LHCN-M2 (cell line): ENCODE data around the gene ANKH. TPM values are rescaled to one million over a fixed set of nuclear protein-coding genes. Genes with fewer than 3 reads are reported as not detected.
"Not testable (repeated sequence)": the region's sequence is repeated elsewhere in the genome, so short reads cannot be mapped to it uniquely, and the experiment has no call there.

Experiments
- DNase-seq: peaks from one replicate; pipeline ENCODE4 v3.0.0-alpha.2; 2012; ENCODE audit warnings: low read depth
- total RNA-seq: library from RNA; depleted of rRNA; stranded (reverse); fragments of >200 nt; gene quantifications from 2 replicates; pipeline ENCODE4 v1.2.3, GENCODE V29; 2014

ANKH gene
- total RNA-seq, 1 experiment from 2014 or later, result 27.3 TPM

DNA sequence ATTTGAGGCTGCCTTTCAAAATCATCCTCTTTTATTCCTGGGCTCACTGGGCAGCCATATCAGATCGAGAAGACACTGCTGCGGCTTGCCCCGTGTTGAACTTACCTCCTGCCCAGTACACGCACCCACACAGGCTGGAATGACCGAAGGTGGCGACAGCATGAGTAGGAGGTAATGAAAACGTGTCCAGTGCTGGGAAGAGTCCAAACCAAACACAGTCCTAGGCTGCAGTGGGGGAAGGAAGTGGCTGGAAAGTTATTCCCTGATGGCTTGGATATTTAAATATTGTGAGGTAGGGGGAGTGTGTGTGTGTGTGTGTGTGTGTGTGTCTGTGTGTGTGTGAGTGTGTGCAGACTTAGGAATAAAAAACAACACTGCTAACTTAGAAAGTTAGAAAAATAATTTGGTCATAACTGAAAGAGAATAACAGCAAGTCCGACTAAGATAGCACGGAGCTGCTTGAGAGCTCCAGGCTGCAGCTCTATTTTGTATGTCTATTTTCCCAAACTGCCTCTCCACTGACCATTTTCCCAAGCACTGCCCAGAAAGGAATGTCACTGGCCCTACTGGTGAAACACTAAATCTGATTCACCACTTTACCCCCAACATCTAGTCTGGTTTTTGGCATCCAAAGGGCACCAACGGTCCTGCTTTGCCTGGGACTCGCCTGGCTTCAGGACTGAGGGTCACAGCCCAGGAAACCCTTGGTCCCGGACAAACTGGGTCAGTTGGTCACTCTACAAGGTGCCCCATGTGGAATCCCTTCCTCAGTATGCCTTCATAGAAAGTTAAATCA lies 41.2 kb downstream of the ANKH start:
- DNase-seq, result no peak

DNA sequence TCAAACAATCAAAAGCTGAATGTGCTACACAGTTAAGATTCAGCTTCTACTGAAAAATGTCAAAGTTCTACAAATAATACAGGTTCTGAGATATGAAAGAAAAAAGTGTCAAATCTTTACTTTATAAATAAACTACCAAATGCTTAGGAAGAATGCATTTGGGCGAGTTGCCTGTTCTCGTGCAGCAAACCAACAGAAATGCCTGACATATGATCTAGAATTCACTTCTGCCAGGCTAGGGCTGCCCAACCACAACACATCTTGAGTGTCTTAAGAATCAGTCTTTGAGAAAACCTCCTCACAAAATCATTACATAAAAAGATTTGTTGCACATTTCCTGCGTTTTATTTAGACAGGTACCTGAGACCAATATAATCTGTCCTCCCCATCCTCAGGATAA lies 42.2 kb downstream of the ANKH start:
- DNase-seq, result no peak

DNA sequence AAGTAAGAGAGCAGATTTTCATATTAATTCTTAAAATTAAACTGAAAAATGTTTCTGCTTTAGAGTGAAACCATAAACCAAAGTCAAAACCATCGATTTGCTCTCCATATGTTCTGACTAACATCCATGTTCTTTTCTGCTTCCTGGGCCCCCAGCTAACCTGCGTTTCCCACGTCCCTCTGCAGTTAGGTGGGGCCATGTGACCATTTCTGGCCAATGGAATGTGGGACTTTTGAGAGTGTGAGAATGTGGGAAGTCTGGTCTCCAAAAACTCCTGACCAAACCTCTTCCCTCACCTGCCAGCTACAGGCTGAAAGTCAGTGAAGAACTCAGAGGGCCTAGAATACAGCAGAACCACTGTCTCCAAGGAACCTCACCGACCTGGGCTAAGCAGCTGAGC lies 44.9 kb downstream of the ANKH start:
- no peak for DNase-seq

GRCh38 chr5:14825977-14826376 lies 45.6 kb downstream of the ANKH start:
- DNase-seq, result no peak

- DNase-seq, result no peak
Observed at GRCh38 chr5:14824499-14824898, 47.1 kb downstream of the ANKH start.

DNA sequence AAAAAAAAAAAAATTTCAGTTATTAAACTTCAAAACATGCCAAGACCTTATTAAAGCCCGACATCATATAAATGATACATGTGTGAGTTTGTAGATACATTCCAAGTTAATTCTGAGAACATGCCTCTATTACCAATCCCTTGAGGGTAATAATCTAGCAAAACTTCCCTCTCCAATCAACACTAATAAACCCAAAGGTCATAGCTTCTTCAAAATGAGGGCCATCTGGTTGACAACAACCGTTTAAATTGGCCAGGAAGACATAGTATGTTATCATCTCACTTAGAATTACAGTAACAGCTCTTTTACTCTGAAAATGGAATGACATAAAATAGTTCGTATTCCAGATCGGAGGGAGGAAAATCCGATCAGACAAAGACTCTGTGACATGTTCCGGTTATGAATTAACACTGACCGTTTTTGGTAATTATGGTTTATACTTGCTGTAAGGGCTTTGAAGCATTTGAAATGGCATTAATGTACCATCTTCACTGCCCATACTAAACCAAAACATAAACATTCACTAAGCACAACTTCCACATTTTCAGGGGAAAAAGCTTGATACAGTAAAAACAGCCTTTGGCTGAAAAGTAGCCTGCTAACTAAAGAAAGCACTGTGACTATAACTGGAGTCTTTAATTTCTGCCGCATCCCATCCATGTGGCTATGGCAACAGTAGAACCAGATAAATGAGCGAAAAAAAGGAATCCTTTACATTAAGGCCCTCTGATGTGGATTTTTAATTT lies 50.3 kb downstream of the ANKH start:
- no peak for DNase-seq

DNA sequence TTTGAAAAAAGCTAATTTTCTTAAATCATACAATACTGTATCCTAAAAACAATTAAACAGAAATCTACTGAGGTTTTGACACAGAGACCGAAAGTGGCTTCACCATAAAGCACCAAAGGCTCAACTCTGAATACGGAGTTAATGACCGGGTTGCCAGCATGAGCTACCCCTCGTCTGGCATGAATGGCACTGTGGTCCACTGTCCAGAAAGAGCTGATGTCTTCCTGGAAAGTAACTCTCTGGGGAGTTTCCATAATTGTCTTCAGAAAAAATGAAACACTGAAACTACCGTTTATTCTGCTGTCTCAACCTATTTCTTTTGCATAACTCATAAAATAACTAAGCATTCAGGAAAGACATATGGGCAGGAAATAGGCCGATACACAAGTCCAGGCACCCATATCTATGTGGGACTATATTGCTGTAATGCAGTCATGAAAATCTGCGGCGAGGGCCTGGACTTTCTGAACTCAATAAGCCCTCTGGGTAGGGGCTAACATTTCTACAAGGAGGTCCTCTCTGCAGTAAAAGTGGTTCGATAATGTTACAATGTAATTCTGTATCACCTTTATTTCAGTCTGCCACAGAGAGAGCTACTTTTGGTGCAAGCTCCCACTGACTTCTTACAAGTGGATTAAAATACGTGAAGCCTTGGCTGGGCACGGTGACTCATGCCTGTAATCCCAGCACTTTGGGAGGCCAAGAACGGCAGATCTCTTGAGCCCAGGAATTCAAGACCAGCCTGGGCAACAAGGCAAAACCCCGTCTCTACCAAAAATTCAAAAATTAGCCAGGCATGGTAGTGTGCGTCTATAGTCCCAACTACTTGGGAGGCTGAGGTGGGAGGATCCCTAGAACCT lies 52.4 kb downstream of the ANKH start:
- peak; percentile 65 for DNase-seq

GRCh38 chr5:14817762-14818136 lies 53.8 kb downstream of the ANKH start:
- DNase-seq, result not testable (repeated sequence)

GRCh38 chr5:14816999-14817761 lies 54.4 kb downstream of the ANKH start:
- DNase-seq, result peak; percentile 96

GRCh38 chr5:14816374-14816998 lies 55.1 kb downstream of the ANKH start:
- peak; percentile 48 for DNase-seq

DNA sequence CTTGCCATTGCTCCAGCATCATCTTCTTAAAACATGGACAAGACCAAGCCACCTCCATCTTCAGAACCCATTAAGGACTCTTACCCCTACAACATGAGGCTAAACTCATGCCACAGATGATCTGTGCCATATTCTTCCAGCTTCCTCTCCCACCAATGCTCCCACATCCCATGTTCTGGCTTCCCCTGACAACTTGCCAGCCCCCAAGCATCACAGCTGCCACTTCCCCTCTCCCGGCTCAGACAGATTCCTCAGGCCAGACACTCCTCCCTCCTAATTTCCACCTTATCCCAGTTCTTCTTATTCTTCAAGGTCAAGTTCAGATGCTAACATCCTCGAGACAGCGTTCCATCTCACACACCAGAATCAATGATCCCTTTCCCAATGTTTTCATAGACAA lies 57.8 kb downstream of the ANKH start:
- no peak for DNase-seq

- DNase-seq, result no peak
Observed at GRCh38 chr5:14812166-14812565, 59.4 kb downstream of the ANKH start.

GRCh38 chr5:14810928-14811572 lies 60.5 kb downstream of the ANKH start:
- DNase-seq, result no peak

- no peak for DNase-seq
Observed at GRCh38 chr5:14810282-14810681, 61.3 kb downstream of the ANKH start.

GRCh38 chr5:14809369-14810155 lies 62.0 kb downstream of the ANKH start:
- peak; percentile 96 for DNase-seq

DNA sequence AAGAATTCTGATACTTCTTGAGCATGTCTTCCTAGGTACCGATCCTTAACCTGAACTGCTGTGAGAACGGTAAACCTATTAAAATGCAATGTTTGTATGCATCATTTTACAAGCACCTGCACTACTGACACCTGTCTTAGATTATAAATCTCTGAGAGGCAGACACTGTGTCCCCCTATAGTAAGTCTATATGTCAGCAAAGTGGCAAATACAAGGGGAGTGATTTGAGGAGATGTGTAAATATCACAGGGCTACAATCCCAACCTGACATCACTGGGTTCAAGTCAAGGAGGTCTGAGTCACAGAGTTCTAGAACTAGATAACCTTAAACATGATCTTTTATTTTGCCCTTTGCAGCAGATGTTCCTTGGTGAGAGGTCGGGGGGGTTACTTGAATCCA lies 64.1 kb downstream of the ANKH start:
- no peak for DNase-seq

DNA sequence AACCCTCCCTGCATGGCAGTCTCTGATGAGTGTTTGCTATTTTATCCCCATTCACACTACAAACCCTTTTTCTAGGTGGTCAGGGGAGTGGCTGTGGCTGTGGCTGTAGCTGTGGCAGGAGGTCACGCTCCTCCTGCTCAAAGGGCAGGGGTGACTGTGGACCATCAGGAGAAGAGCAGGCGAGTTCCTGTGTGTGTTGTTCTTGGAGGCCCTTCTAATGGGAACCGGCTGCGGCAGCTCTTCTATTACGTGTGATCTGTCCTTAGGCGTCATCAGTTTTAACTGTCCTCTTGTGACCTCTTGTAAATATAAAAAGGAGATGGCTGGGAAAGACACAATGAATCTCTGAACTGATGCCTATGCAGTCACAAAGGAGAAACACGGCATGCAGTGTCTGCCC lies 65.1 kb downstream of the ANKH start:
- DNase-seq, result peak; percentile 95

GRCh38 chr5:14802541-14802940 lies 69.0 kb downstream of the ANKH start:
- no peak for DNase-seq

DNA sequence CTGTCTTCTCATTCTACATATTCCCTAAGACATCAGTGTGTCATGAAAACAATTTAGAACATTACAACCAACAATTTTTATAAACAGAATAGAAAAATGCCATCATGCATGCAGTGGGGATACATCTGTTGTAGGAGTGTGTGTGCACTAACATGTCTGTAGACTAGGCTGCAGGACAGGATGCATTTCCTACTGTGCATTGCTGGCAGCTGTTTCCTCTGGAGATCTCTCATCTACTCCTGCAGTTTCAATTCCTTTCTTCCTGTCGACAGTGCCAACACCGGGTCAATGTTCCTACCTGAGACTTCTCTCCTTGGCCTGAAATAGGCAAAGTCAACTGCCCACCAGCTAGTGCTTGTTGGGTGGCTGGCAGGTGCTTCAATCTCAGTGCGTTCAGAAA lies 69.8 kb downstream of the ANKH start:
- DNase-seq, result no peak

DNA sequence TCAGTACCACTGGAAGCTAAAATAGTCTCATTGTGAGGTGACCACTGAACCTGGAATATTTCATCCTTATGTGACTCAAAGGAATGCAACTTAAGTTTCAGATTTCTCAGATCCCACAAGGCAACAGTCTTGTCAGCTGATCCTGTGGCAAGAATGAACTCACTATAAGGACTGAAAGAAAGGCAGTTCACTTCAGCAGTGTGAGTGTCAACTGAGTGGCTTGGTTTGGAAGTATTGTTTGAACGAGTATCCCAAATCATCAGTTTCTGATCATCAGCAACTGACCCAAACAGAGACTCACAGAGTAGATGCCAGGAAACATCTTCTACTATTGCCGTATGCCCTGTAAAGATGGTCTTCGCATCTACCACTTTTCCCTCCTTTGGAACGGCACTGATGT lies 74.2 kb downstream of the ANKH start:
- peak; percentile 32 for DNase-seq
